ENCODE measurements around the gene TADA2A.

The TADA2A gene

GRCh38 chr17:37406635-37407461 is at the start of gene TADA2A, which contains the start of gene ACACA (continued):
- no peak for TF ChIP-seq ZNF239 (tag by site-specific recombination; IDR thresholded peaks at IDR 0.05)
- no peak; the same call in 1 of the 2 replicates for TF ChIP-seq ZBTB48 (tag by site-specific recombination; IDR thresholded peaks at IDR 0.05)
- TF ChIP-seq ZNF473 (tag by site-specific recombination; IDR thresholded peaks at IDR 0.05) = no peak

GRCh38 chr17:37358098-37358829 is 48.4 kb upstream of the TADA2A start:
- POLR2A ChIA-PET = interaction anchor here (0.5 to 1.8 kb wide), 16 partner anchors 9 to 757 kb away, joined by 3 to 9 read pairs (median 4); partner anchors contain the start of genes ACACA, DUSP14, MRM1 and TADA2A
- Histone ChIP-seq H3K27ac (ENCODE audit: extremely low read depth, low read depth, low read length) (peak overlapping the region; percentile 87), H3K36me3 (ENCODE audit: control insufficient read depth in 2 of 2, insufficient read depth in 1 of 2, low read length in 2 of 2) (no peaks in the 10 kb centered on the region; a peak in 1 of 3 replicates), H3K4me1 (ENCODE audit: control insufficient read depth, insufficient read depth, low read length) (peaks cover 7% of the 10 kb centered on the region), H3K9me3 (ENCODE audit: control insufficient read depth, insufficient read depth, low read depth, low read length) (no peaks in the 10 kb centered on the region), H3K4me3 (ENCODE audit: low read depth, low read length) (peak overlapping the region; percentile 66)
- CTCF ChIA-PET = interaction anchor here (0.6 to 1.1 kb wide), 4 partner anchors 15 to 448 kb away, joined by 3 to 5 read pairs (median 3); partner anchors contain the start of genes ACACA and TADA2A
- TF ChIP-seq KLF9 (tag by site-specific recombination; IDR thresholded peaks at IDR 0.05; ENCODE audit: low read depth) = peak; percentile 63
- no peak for TF ChIP-seq ZNF610 (tag by site-specific recombination; IDR thresholded peaks at IDR 0.05; ENCODE audit: borderline replicate concordance)
- no peak for TF ChIP-seq ZNF777 (tag by site-specific recombination; IDR thresholded peaks at IDR 0.05; ENCODE audit: borderline replicate concordance)
- TF ChIP-seq ZNF549 (tag by site-specific recombination; IDR thresholded peaks at IDR 0.05) = no peak
- TF ChIP-seq ZBTB48 (tag by site-specific recombination; IDR thresholded peaks at IDR 0.05) = 0 out of 2 replicates have a peak, but pooled peaks have one; percentile 53
- TF ChIP-seq ZNF707 (tag by site-specific recombination; IDR thresholded peaks at IDR 0.05) = no peak
- no peak for TF ChIP-seq WT1 (tag by site-specific recombination; IDR thresholded peaks at IDR 0.05)
- TF ChIP-seq IKZF3 (tag by site-specific recombination; IDR thresholded peaks at IDR 0.05) = peak; percentile 69; the same call in 1 of the 2 replicates
- TF ChIP-seq GLI2 (tag by site-specific recombination; IDR thresholded peaks at IDR 0.05; ENCODE audit: borderline replicate concordance, low read depth) = no peak
- peak; percentile 62; the same call in 1 of the 2 replicates for TF ChIP-seq ZBTB6 (tag by site-specific recombination; IDR thresholded peaks at IDR 0.05)
- TF ChIP-seq ZNF324 (tag by site-specific recombination; IDR thresholded peaks at IDR 0.05) = 0 out of 2 replicates have a peak, but pooled peaks have one; percentile 19
- peak; percentile 95 for TF ChIP-seq ZBTB17 (tag by site-specific recombination; IDR thresholded peaks at IDR 0.05)
- 0 out of 2 replicates have a peak, but pooled peaks have one; percentile 41 for TF ChIP-seq ZFP37 (tag by site-specific recombination; IDR thresholded peaks at IDR 0.05)
- no peak for TF ChIP-seq BCL6B (tag by site-specific recombination; IDR thresholded peaks at IDR 0.05)
- TF ChIP-seq ZBTB20 (tag by site-specific recombination; IDR thresholded peaks at IDR 0.05) = peak; percentile 79; the same call in 1 of the 2 replicates
- TF ChIP-seq PRDM10 (tag by site-specific recombination; IDR thresholded peaks at IDR 0.05) = peak; percentile 93
- TF ChIP-seq PRDM1 (tag by site-specific recombination; IDR thresholded peaks at IDR 0.05) = peak; percentile 74
- TF ChIP-seq ZNF513 (tag by site-specific recombination; IDR thresholded peaks at IDR 0.05) = no peak
- TF ChIP-seq ZNF138 (tag by site-specific recombination; IDR thresholded peaks at IDR 0.05; ENCODE audit: borderline replicate concordance) = no peak
- TF ChIP-seq ZNF354C (tag by site-specific recombination; IDR thresholded peaks at IDR 0.05; ENCODE audit: borderline replicate concordance, low read depth) = no peak
- no peak for TF ChIP-seq ZSCAN18 (tag by site-specific recombination; IDR thresholded peaks at IDR 0.05)

Data from HEK293 (cell line).